OCI-LY3 (cell line): ENCODE results near the gene C13orf42.

Source experiments
- EZH2phosphoT487 ChIP-seq: fragments of 200-600 bp; shearing (Covaris generic); IDR thresholded peaks from 2 replicates; pipeline ENCODE4 v1.6.1; 2018; ENCODE audit warnings: antibody characterized with exemption, mixed run types, low read depth
- TF ChIP-seq, protein P1 (sequence below): fragments of 200-600, 300-600 bp; sonication (generic); IDR thresholded peaks from 2 replicates; pipeline ENCODE4 v1.5.1; 2014; ENCODE audit warnings: antibody characterized with exemption, low read length, low read depth

DNA sequence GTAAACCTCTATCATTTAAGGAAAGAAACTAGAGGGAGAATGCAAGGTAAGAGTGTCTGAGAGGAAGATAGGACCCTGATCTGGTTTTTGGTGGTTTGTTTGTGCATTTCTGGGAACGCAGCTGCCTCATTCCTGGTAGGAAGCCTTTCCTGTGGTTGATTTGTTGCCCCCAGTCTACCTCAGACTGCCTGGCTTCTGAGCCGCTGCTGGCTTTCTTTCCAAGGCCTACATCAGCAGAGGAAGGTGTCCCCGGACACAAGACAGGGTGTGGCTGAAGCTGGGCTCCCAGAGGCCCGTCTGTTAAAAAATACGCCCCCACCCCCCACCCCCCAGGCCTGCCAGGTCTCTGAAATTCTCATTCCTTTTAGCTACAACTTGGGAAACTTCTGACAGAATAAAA, 42.6 kb downstream of the C13orf42 start:
- TF ChIP-seq, protein P1, sequence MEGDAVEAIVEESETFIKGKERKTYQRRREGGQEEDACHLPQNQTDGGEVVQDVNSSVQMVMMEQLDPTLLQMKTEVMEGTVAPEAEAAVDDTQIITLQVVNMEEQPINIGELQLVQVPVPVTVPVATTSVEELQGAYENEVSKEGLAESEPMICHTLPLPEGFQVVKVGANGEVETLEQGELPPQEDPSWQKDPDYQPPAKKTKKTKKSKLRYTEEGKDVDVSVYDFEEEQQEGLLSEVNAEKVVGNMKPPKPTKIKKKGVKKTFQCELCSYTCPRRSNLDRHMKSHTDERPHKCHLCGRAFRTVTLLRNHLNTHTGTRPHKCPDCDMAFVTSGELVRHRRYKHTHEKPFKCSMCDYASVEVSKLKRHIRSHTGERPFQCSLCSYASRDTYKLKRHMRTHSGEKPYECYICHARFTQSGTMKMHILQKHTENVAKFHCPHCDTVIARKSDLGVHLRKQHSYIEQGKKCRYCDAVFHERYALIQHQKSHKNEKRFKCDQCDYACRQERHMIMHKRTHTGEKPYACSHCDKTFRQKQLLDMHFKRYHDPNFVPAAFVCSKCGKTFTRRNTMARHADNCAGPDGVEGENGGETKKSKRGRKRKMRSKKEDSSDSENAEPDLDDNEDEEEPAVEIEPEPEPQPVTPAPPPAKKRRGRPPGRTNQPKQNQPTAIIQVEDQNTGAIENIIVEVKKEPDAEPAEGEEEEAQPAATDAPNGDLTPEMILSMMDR, result no peak
- no peak for TF ChIP-seq EZH2phosphoT487
